ENCODE data around the gene MYO15B. TPM values are rescaled to one million over a fixed set of nuclear protein-coding genes. Genes with fewer than 3 reads are reported as not detected.

Gene MYO15B
- total and polyA plus RNA-seq, 2 of the 13 experiments (the other 11 are each of a cell fraction or from before 2014, with no cell fraction given) = 2.8 to 8.1 TPM

GRCh38 chr17:75557852-75558665, 29.5 kb upstream of the MYO15B start:
- ATAC-seq = no peak
- intact Hi-C loops (cut with micrococcal nuclease; ENCODE audit: unreplicated experiment) = loop anchor here (1.0 to 2.0 kb wide), 2 partner anchors 9 to 21 kb away; no protein-coding TSS in a partner anchor
- H3K79me2 ChIP-seq (ENCODE audit: insufficient read depth, low read length) = peaks cover 3% of the 10 kb centered on the region
- peaks cover 8 to 11% of the 10 kb centered on the region in 2 experiments for H3K36me3 ChIP-seq (replicated peaks in 1 of 2; ENCODE audit: control insufficient read depth in 1 of 2, insufficient read depth in 2 of 2, low read length in 2 of 2)
- H3K4me3 ChIP-seq (replicated peaks in 1 of 3; ENCODE audit: insufficient read depth in 1 of 3, low read depth in 2 of 3, low read length in 3 of 3) = peak overlapping the region in 2 of 3 experiments; percentile 31 to 69; a peak in 4 of 6 replicates
- DNase-seq (ENCODE audit: low spot score) = no peak
- H3K4me2 ChIP-seq (ENCODE audit: low read depth, low read length) = peak overlapping the region; percentile 80
- in situ Hi-C loops (cut with HindIII; ENCODE audit: extremely low pct_ligation_motif_present, low pct_unique_long_range_greater_than_20kb) = no loop called here
- ChIA-PET POLR2A (interaction anchor here (0.7 to 4.3 kb wide), 21 partner anchors 9 to 296 kb away, joined by 3 to 39 read pairs (median 4); partner anchors contain the start of genes GGA3, LLGL2, MRPS7 and TSEN54), CTCF (ENCODE audit: low intra/inter-chr PET ratio, low total read pairs) (interaction anchor here (1.7 kb wide), 1 partner anchor 43 kb away, joined by 3 read pairs; the partner anchor contains the start of gene CASKIN2)
- H3K27ac ChIP-seq (ENCODE audit: extremely low read length, insufficient read depth, low read length) = peak overlapping the region; percentile 81
- H3K9ac ChIP-seq (ENCODE audit: insufficient read depth, low read depth, low read length) = peak overlapping the region; percentile 52
- no TSS peak for BruUV-seq (replicated peaks)
- H4K20me1 ChIP-seq (ENCODE audit: insufficient read depth, low read length) = no peaks in the 10 kb centered on the region
- H2AFZ ChIP-seq (ENCODE audit: low read length) = no peak overlapping the region
- no peaks in the 10 kb centered on the region for H3K27me3 ChIP-seq (ENCODE audit: control insufficient read depth in 1 of 2, insufficient read depth in 2 of 2, low read length in 2 of 2)
- H3K4me1 ChIP-seq (ENCODE audit: insufficient read depth, low read length) = peaks cover 85% of the 10 kb centered on the region
- no peaks in the 10 kb centered on the region for H3K9me3 ChIP-seq (ENCODE audit: low read length)
- no peak for FAIRE-seq
- 55% methylated on average over 4 of the region's 18 CpGs for WGBS (ENCODE audit: low lambda C conversion rate)
- TF ChIP-seq FOXK2 (IDR thresholded peaks at IDR 0.05) (no peak), U2AF1 (optimal IDR thresholded peaks at IDR 0.05; ENCODE audit: low read depth, low read length) (no peak), PHF8 (CRISPR knock-in tag; IDR thresholded peaks at IDR 0.05) (no peak), CC2D1A (CRISPR knock-in tag; IDR thresholded peaks at IDR 0.05) (no peak), ZFP82 (CRISPR knock-in tag; IDR thresholded peaks at IDR 0.05; ENCODE audit: borderline replicate concordance) (no peak), PHF20 (CRISPR knock-in tag; IDR thresholded peaks at IDR 0.05) (no peak), ZNF768 (CRISPR knock-in tag; IDR thresholded peaks at IDR 0.05) (peak; percentile 47; the same call in 1 of the 2 replicates), USF2 (IDR thresholded peaks at IDR 0.05; ENCODE audit: low read depth, low read length) (no peak), USF2 (CRISPR knock-in tag; IDR thresholded peaks at IDR 0.05; ENCODE audit: borderline replicate concordance) (no peak), HES4 (CRISPR knock-in tag; IDR thresholded peaks at IDR 0.05; ENCODE audit: borderline replicate concordance) (peak; percentile 36; the same call in 1 of the 2 replicates), ZNF687 (CRISPR knock-in tag; IDR thresholded peaks at IDR 0.05) (peak; percentile 93), HNRNPK (IDR thresholded peaks at IDR 0.05; ENCODE audit: low read depth, low read length, poor library complexity, severe bottlenecking) (no peak), CCDC6 (CRISPR knock-in tag; IDR thresholded peaks at IDR 0.05) (no peak), ELF3 (CRISPR knock-in tag; IDR thresholded peaks at IDR 0.05) (no peak), SSRP1 (CRISPR knock-in tag; IDR thresholded peaks at IDR 0.05) (no peak), ZNF496 (CRISPR knock-in tag; IDR thresholded peaks at IDR 0.05; ENCODE audit: insufficient replicate concordance) (no peak), POLR2AphosphoS2 (IDR thresholded peaks at IDR 0.05; ENCODE audit: low read depth, low read length) (no peak), DDIT3 (CRISPR knock-in tag; IDR thresholded peaks at IDR 0.05) (no peak)

All from HepG2 (cell line).